ENCODE measurements around the gene ARMH3.

DNA sequence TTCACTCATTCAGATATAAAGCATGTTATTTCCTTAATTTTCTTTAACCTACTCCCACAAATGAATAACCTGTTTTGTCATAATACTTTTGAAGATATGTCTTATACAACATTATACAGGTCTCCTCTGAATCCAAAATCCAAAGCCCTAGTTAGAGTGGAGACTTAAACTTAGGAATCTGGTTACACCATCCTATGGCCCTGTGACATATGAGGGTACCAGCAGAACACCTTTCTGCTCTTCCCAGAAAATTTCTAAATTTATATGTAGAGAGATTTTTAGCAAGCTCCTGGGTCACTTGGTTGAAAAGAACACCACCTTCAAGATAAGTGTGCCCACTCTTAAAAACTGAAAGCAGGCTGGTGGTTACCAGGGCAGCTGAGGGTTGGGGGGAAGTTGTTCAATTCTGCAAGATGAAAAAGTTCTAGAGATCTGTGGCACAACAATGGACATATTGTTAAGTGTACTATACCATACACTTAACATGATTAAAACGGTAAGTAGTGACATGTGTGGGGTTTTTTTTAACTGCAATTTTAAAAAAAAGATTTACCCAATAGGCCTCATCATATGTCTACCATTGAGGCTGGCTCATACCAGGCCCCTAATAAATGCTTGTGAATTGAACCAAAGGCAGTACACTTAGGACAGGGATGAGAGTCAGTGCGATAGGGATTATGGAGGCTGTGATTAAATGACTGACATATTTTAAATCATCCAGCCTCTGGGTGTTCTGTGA lies 174.8 kb downstream of the ARMH3 start:
- TF ChIP-seq, protein P1, sequence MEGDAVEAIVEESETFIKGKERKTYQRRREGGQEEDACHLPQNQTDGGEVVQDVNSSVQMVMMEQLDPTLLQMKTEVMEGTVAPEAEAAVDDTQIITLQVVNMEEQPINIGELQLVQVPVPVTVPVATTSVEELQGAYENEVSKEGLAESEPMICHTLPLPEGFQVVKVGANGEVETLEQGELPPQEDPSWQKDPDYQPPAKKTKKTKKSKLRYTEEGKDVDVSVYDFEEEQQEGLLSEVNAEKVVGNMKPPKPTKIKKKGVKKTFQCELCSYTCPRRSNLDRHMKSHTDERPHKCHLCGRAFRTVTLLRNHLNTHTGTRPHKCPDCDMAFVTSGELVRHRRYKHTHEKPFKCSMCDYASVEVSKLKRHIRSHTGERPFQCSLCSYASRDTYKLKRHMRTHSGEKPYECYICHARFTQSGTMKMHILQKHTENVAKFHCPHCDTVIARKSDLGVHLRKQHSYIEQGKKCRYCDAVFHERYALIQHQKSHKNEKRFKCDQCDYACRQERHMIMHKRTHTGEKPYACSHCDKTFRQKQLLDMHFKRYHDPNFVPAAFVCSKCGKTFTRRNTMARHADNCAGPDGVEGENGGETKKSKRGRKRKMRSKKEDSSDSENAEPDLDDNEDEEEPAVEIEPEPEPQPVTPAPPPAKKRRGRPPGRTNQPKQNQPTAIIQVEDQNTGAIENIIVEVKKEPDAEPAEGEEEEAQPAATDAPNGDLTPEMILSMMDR (IDR thresholded peaks at IDR 0.05; ENCODE audit: low read depth, low read length), result no peak
- TF ChIP-seq POLR2A (IDR thresholded peaks at IDR 0.05; ENCODE audit: extremely low read depth, insufficient read length), result no peak
- TF ChIP-seq, protein P2, sequence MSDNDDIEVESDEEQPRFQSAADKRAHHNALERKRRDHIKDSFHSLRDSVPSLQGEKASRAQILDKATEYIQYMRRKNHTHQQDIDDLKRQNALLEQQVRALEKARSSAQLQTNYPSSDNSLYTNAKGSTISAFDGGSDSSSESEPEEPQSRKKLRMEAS (IDR thresholded peaks at IDR 0.05; ENCODE audit: low read depth, low read length), result no peak
